Smooth muscle cell of the umbilical artery (primary cell): ENCODE data around the gene KXD1. TPM values are rescaled to one million over a fixed set of nuclear protein-coding genes. Genes with fewer than 3 reads are reported as not detected.

ENCODE experiments used
- total RNA-seq: library from RNA; depleted of rRNA; stranded (reverse); fragments of >200 nt; gene quantifications from 2 replicates; pipeline ENCODE4 v1.2.3, GENCODE V29; 2014

Gene KXD1
- total RNA-seq: 62.1 and 76.4 TPM in 2 replicates

DNA sequence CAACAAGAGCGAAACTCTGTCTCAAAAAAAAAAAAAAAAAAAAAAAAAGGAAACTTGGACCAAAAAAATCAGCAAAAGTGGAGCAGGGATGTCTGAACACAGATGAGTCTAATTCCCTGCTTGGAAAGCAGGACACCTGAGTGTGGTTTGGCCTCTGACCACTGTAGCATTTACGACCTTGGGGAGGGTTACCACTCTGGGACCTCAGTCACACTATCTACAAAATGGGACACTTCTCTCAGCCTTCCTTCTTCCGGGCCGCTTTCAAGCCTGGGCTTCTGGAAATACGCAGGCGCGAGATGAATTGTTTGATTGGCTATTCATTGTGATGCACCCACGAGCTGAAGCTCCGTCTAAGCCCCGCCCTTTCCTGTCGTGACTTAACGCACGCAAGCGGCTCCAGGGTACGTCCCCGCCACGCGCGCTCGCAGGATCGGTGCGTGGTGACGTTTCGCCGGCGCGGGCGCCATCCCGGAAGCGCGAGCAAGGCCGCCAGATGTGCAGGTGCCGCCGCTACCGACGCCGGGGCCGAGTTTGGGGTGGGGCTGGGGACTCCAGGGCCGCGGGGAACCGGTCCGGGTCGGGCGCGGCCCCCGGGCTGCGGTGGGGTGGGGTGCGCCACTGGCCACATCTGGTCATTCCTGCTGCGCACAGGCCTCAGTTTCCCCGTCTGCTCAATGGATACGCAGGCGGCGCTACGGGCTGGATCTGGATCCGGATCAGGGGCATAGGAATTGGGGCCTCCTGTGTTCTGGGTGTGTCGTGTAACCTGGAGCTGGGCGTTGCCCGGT, at the start of gene KXD1:
Gene KXD1, plus strand, starts transcription at position 460 of the 791 bp plus-strand sequence. CDS start 4,187 bp downstream, outside the sequence.

GRCh38 chr19:18521692-18522123, 36.0 kb upstream of the KXD1 start, which contains the start of gene ELL:
TSS of gene ELL (minus strand) at chr19:18522070. CDS start at chr19:18522055, 15 bp downstream.

DNA sequence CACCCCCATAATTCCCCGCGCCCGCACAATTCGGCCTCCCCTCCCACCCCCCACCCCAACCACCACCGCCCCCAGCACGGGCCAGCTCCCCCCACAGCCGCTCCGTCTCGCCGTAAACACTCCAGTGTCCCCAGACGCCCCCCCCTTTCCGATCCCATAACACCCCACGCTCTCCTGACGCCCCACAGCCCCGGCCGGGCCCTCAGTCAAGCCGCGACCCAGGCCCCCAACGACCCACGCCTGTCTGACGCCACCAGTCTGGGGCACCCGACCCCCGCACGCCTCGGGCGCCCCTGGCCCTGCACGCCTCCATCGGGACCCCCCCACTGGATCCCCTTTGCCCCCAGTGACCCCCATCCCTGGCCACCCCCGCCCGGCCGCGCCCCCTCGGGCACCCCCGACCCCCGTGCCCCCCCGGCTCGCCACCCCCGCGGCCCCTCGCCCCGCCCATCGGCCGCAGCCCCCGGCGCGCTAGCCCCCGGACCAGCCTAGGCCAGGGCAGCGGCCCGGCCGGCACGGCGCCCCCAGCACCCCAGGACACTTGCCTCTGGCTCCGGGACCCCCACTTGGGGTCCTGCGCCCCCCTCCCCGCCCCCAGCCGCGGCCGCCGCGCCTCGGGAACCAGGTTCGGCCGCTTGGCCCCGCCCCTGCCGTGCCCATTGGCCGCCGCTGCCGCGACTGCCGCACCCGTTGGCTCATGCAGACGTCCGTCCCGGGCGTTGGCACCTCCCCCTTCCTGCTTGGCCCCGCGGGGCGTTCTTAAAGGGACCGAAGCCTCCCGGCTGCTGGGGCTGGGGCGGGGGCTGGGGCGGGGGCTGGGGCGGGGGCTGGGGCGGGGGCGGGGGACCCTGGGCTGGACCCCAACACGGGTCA, 14.5 kb upstream of the KXD1 start, which contains the start of gene FKBP8:
Gene FKBP8, minus strand, starts transcription at position 633 of the 873 bp plus-strand sequence. CDS start 1,603 bp downstream, outside the sequence.

DNA sequence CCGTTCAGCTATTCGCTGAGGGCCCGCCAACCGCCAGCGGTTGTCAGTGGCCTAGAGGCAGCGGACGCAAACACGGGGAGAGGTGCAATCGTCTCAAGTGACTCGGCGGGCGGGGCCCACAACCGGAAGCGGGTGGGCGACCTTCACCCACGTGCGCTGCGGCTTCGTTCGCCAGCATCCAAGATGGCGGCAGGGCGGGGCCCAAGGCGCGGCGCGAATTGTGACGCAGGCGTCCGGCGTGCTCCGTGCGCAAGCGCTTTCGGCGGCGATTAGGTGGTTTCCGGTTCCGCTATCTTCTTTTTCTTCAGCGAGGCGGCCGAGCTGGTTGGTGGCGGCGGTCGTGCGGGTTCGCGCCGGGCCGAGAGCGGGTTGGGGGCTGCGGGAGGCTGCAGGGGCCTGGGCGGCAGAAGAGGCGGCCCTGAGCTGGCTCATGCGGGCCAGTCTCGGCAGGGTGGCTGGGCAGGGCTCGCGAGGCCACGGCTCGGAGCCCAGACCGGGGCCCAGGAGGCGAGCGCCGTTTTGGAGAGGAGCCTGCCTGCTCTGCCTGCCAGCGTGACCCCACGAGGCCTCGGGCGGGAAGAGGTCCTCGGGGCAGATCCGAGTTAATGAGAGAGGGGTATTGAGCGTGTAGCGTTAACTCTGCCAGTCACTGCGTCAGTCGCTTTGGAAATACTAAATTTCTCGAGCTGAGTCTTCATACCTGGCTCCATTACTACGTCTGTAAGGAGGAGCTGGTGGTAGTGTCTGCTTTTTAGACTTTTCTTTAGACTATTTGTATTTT, 14.1 kb downstream of the KXD1 start, which contains the start of gene UBA52:
Gene UBA52, plus strand, starts transcription at position 294 of the 781 bp plus-strand sequence. CDS start 1,444 bp downstream, outside the sequence.

GRCh38 chr19:18588611-18589379, 31.1 kb downstream of the KXD1 start, which contains the start of gene REX1BD:
TSS of gene REX1BD (plus strand) at chr19:18588798. CDS start at chr19:18588802, 4 bp downstream.

GRCh38 chr19:18606281-18607225, 48.9 kb downstream of the KXD1 start, which contains the start of gene CRLF1:
TSS of gene CRLF1 (minus strand) at chr19:18606799. CDS start at chr19:18606656, 143 bp downstream.

DNA sequence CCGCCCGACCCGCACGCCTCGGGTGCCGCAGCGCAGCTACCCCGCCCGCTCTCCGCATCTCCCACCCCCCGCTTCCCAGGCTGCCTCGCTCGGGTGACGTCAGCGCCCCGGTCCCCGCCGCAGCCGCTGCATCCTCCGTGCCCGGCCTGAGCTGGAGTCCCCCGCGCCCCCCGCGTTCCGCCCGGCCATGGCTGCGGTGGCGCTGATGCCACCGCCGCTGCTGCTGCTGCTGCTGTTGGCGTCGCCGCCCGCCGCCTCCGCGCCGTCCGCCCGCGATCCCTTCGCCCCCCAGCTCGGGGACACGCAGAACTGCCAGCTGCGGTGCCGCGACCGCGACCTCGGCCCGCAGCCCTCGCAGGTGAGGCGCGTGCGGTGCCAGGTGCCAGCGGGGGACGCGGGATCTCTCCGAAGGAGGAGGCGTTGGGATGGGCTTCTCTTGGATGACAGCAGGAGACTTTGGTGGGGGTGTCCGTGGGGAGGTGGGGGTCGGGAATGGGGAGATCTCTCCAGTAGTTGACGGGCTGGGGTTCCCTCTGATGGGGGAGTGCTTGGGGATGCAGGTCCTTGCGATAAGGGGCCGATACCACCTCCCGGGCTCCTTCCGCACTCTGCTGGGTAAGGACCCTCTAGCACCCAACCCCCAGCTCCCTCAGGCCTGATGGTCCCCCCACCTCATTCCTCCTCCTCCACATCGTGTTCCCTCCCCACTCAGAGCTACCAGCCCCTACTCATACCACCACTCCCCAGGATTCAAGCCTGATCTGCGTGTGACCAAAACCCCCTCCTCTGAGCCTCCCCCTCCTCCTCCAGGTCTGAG, 55.3 kb downstream of the KXD1 start, which contains the start of gene TMEM59L:
Gene TMEM59L, plus strand, starts transcription at position 99 of the 817 bp plus-strand sequence. Its CDS starts 89 bp downstream, at position 188.

Other genes with a start within 250 kb of the KXD1 start
- gene LSM4, start 234.8 kb upstream of the KXD1 start, total RNA-seq: 77.5 and 130 TPM in 2 replicates
- 36.7 and 46.3 TPM in 2 replicates for gene PGPEP1, start 217.3 kb upstream of the KXD1 start, total RNA-seq
- 150 TPM in 2 replicates for gene GDF15, start 171.7 kb upstream of the KXD1 start, total RNA-seq
- not detected in 2 replicates for gene LRRC25, start 160.2 kb upstream of the KXD1 start, total RNA-seq
- 48.0 and 49.0 TPM in 2 replicates for gene SSBP4, start 138.5 kb upstream of the KXD1 start, total RNA-seq
- 41.6 and 43.7 TPM in 2 replicates for gene ISYNA1, start 119.7 kb upstream of the KXD1 start, total RNA-seq
- gene ELL, start 35.8 kb upstream of the KXD1 start, total RNA-seq: 13.1 and 14.3 TPM in 2 replicates
- gene FKBP8, start 14.3 kb upstream of the KXD1 start, total RNA-seq: 261 and 281 TPM in 2 replicates
- gene UBA52, start 14.0 kb downstream of the KXD1 start, total RNA-seq: 374 and 760 TPM in 2 replicates
- 35.0 and 59.1 TPM in 2 replicates for gene REX1BD, start 30.9 kb downstream of the KXD1 start, total RNA-seq
- 0.55 and 3.0 TPM in 2 replicates for gene CRLF1, start 48.9 kb downstream of the KXD1 start, total RNA-seq
- gene TMEM59L, start 55.0 kb downstream of the KXD1 start, total RNA-seq: 1.3 and 5.6 TPM in 2 replicates
- gene KLHL26, start 79.2 kb downstream of the KXD1 start, total RNA-seq: 8.3 and 8.9 TPM in 2 replicates
- 3.6 TPM in 2 replicates for gene CRTC1, start 125.8 kb downstream of the KXD1 start, total RNA-seq
- gene COMP, start 233.4 kb downstream of the KXD1 start, total RNA-seq: 0.09 and 3.0 TPM in 2 replicates